H1 (cell line): ENCODE results near the gene CNNM4. TPM values are rescaled to one million over a fixed set of nuclear protein-coding genes. Genes with fewer than 3 reads are reported as not detected.

Experiments used
- CTCF ChIA-PET: fragments of 300-600 bp; sonication (Branson Sonifier 250); formaldehyde crosslinking; loops from one replicate; lab custom pipeline; 2021; ENCODE audit not compliant: partially characterized antibody; lab: Charles Lee
- POLR2A ChIA-PET: fragments of 300-600 bp; sonication (Branson Sonifier 250); formaldehyde crosslinking; loops from one replicate; lab custom pipeline; 2021; ENCODE audit warnings: inconsistent platforms; ENCODE audit not compliant: partially characterized antibody; lab: Charles Lee
- DNase-seq, 2 experiments: peaks; one replicate each; pipeline versions ENCODE4 v3.0.0 to v3.0.0-alpha.2; 2010 to 2022; ENCODE audit warnings: low spot score in 2 of 2, low read depth in 1 of 2, mixed read lengths in 1 of 2
- FAIRE-seq: peaks from 2 replicates; lab custom pipeline; 2011; peaks lifted over from hg19 to GRCh38; lab: Jason Lieb, UNC
- H2AFZ ChIP-seq: 2 replicates; pipeline ENCODE4 v1.8.1; 2012; ENCODE audit warnings: low read length, inconsistent platforms
- H2AK5ac ChIP-seq: 2 replicates; pipeline ENCODE4 v1.6.1; 2013; ENCODE audit warnings: low read depth, low read length
- H2BK120ac ChIP-seq: replicated peaks from 2 replicates; pipeline ENCODE3; 2013; ENCODE audit warnings: low read depth, low read length, inconsistent platforms
- H2BK12ac ChIP-seq: 2 replicates; pipeline ENCODE4 v1.6.1; 2013; ENCODE audit warnings: low read depth, low read length
- H2BK15ac ChIP-seq: 2 replicates; pipeline ENCODE4 v1.6.1; 2013; ENCODE audit warnings: low read length
- H2BK20ac ChIP-seq: 2 replicates; pipeline ENCODE4 v1.6.1; 2013; ENCODE audit warnings: low read length
- H2BK5ac ChIP-seq: 2 replicates; pipeline ENCODE4 v1.6.1; 2013; ENCODE audit warnings: low read depth, low read length
- H3K14ac ChIP-seq: 2 replicates; pipeline ENCODE4 v1.6.1; 2013; ENCODE audit warnings: inconsistent platforms; ENCODE audit not compliant: insufficient read length
- H3K18ac ChIP-seq: 2 replicates; pipeline ENCODE4 v1.6.1; 2013; ENCODE audit warnings: low read length; ENCODE audit errors: extremely low read depth
- H3K23ac ChIP-seq: 2 replicates; pipeline ENCODE4 v1.6.1; 2013; ENCODE audit warnings: inconsistent platforms; ENCODE audit not compliant: insufficient read length
- H3K23me2 ChIP-seq: 2 replicates; pipeline ENCODE4 v1.6.1; 2013; ENCODE audit warnings: low read depth, low read length
- H3K27ac ChIP-seq: 2 replicates; pipeline ENCODE4 v1.6.1; 2011; ENCODE audit warnings: low read depth, low read length, inconsistent platforms
- H3K27me3 ChIP-seq, 4 experiments: replicated peaks in 1 of 4; 1 replicate in 1 of 4; 2 replicates in 3 of 4; pipeline versions ENCODE4 v1.6.1 to v1.8.1; 2011 to 2013; ENCODE audit warnings: low read length in 3 of 4, mild to moderate bottlenecking in 3 of 4, inconsistent platforms in 2 of 4, mixed read lengths in 2 of 4, moderate library complexity in 1 of 4; ENCODE audit not compliant: control insufficient read depth in 3 of 4, insufficient read depth in 3 of 4; ENCODE audit errors: extremely low read depth in 1 of 4
- H3K36me3 ChIP-seq, 4 experiments: 2 replicates each; pipeline versions ENCODE4 v1.6.1 to v1.8.1; 2011 to 2013; ENCODE audit warnings: mild to moderate bottlenecking in 4 of 4, low read length in 3 of 4, moderate library complexity in 2 of 4, control low read depth in 1 of 4, inconsistent platforms in 1 of 4; ENCODE audit not compliant: insufficient read depth in 4 of 4, control insufficient read depth in 2 of 4
- H3K4ac ChIP-seq: replicated peaks from 2 replicates; pipeline ENCODE3; 2013; ENCODE audit warnings: low read length, low read depth, mixed read lengths, inconsistent platforms; ENCODE audit not compliant: insufficient read length
- H3K4me1 ChIP-seq, 4 experiments: replicated peaks in 1 of 4; 1 replicate in 1 of 4; 2 replicates in 3 of 4; pipeline versions ENCODE4 v1.6.1 to v1.8.1; 2011 to 2013; ENCODE audit warnings: low read length in 3 of 4, inconsistent platforms in 2 of 4, mixed read lengths in 1 of 4; ENCODE audit not compliant: insufficient read depth in 4 of 4, control insufficient read depth in 3 of 4
- H3K4me2 ChIP-seq, 2 experiments: 2 replicates each; pipeline versions ENCODE4 v1.6.1 to v1.8.1; 2011 to 2013; ENCODE audit warnings: low read depth in 2 of 2, low read length in 2 of 2, control low read depth in 1 of 2, inconsistent platforms in 1 of 2, mild to moderate bottlenecking in 1 of 2; ENCODE audit not compliant: insufficient read depth in 1 of 2
- H3K4me3 ChIP-seq, 4 experiments: fragments of 200-600, 300-600 bp in 1 of 4; sonication (generic), shearing (Covaris generic), sonication (Bioruptor Twin) in 1 of 4; 2 replicates each; pipeline versions ENCODE4 v1.5.1 to v1.8.1; 2011 to 2016; ENCODE audit warnings: low read length in 4 of 4, low read depth in 3 of 4, control low read depth in 2 of 4, inconsistent platforms in 2 of 4, mild to moderate bottlenecking in 2 of 4, mixed read lengths in 1 of 4, moderate library complexity in 1 of 4; ENCODE audit not compliant: insufficient read depth in 2 of 4; ENCODE audit errors: extremely low read depth in 1 of 4
- H3K56ac ChIP-seq: replicated peaks from 2 replicates; pipeline ENCODE3; 2013; ENCODE audit warnings: low read depth, mild to moderate bottlenecking, mixed read lengths, low read length, inconsistent platforms; ENCODE audit not compliant: insufficient read length
- H3K79me1 ChIP-seq: 2 replicates; pipeline ENCODE4 v1.6.1; 2013; ENCODE audit warnings: low read depth, low read length, control low read depth
- H3K79me2 ChIP-seq, 2 experiments: 2 replicates each; pipeline versions ENCODE4 v1.6.1 to v1.8.1; 2012 to 2013; ENCODE audit warnings: low read length in 2 of 2, mild to moderate bottlenecking in 2 of 2, inconsistent platforms in 1 of 2; ENCODE audit not compliant: insufficient read depth in 2 of 2, control insufficient read depth in 1 of 2
- H3K9ac ChIP-seq, 4 experiments: replicated peaks in 1 of 4; 1 replicate in 1 of 4; 2 replicates in 3 of 4; pipeline versions ENCODE4 v1.6.1 to v1.8.1; 2011 to 2013; ENCODE audit warnings: low read depth in 3 of 4, low read length in 3 of 4, control low read depth in 2 of 4, mild to moderate bottlenecking in 2 of 4, moderate library complexity in 2 of 4, inconsistent platforms in 1 of 4; ENCODE audit errors: extremely low read depth in 1 of 4
- H3K9me3 ChIP-seq, 2 experiments: 2 replicates each; pipeline versions ENCODE4 v1.6.1 to v1.8.1; 2012 to 2013; ENCODE audit warnings: mild to moderate bottlenecking in 2 of 2, moderate library complexity in 2 of 2, control low read depth in 1 of 2, inconsistent platforms in 1 of 2, low read depth in 1 of 2, low read length in 1 of 2, mixed read lengths in 1 of 2; ENCODE audit not compliant: insufficient read depth in 2 of 2
- H4K20me1 ChIP-seq, 2 experiments: replicated peaks in 1 of 2; 2 replicates each; pipeline versions ENCODE3 to v1.8.1; 2011 to 2013; ENCODE audit warnings: inconsistent platforms in 2 of 2, low read length in 2 of 2, mild to moderate bottlenecking in 1 of 2; ENCODE audit not compliant: insufficient read depth in 2 of 2, control insufficient read depth in 1 of 2
- H4K5ac ChIP-seq: 2 replicates; pipeline ENCODE4 v1.6.1; 2013; ENCODE audit warnings: low read length, low read depth, mixed read lengths, inconsistent platforms; ENCODE audit not compliant: insufficient read length
- H4K8ac ChIP-seq: 2 replicates; pipeline ENCODE4 v1.8.0; 2013; ENCODE audit warnings: mild to moderate bottlenecking, moderate library complexity, low read length, inconsistent platforms; ENCODE audit not compliant: insufficient read depth; ENCODE audit errors: extremely low read depth
- H4K91ac ChIP-seq: replicated peaks from 2 replicates; pipeline ENCODE3; 2013; ENCODE audit warnings: low read length, mixed read lengths, inconsistent platforms; ENCODE audit not compliant: insufficient read length
- SP1 ChIP-seq: IDR thresholded peaks from 2 replicates; pipeline ENCODE4 v1.6.1; 2011; ENCODE audit warnings: low read depth, low read length
- WGBS, 2 experiments: shearing (Covaris generic) in 1 of 2; methylation state at CpG; one replicate each; pipeline versions ENCODE4 v1.1.6 to v1.1.7; 2013 to 2015; ENCODE audit warnings: low lambda C conversion rate in 2 of 2, mixed read lengths in 2 of 2, inconsistent platforms in 1 of 2, low coverage in 1 of 2, missing lambda C conversion rate in 1 of 2; ENCODE audit not compliant: insufficient replicate concordance in 2 of 2, insufficient coverage in 1 of 2, insufficient read length in 1 of 2; ENCODE audit errors: extremely low coverage in 1 of 2, missing lambda C conversion rate in 1 of 2; 5-methylcytosine and 5-hydroxymethylcytosine counted together
- polyA plus RNA-seq, 7 experiments: library from polyadenylated mRNA; depleted of rRNA in 3 of 7; stranded (reverse) in 5 of 7; unstranded in 2 of 7; fragments of >200 nt in 5 of 7; fragments of 200-250 nt in 2 of 7; gene quantifications; 1 replicate in 5 of 7; 2 replicates in 1 of 7; 4 replicates in 1 of 7; pipeline versions ENCODE4 v1.2.1 to v1.2.3, GENCODE V29; 2011 to 2013; ENCODE audit warnings: missing spikeins in 2 of 7, mixed read lengths in 2 of 7
- total RNA-seq: library from RNA; stranded (reverse); fragmentation: NEBNext Ultra II Directional; extraction: Animal tissue kit (Norgen Biotek cat#: 25700); gene quantifications from 2 replicates; pipeline ENCODE4 v1.2.1, GENCODE V29; 2021

The CNNM4 gene
- total and polyA plus RNA-seq, 2 of the 8 experiments (the other 6 are each of a cell fraction or from before 2014, with no cell fraction given) = 10.3 to 11.0 TPM

DNA sequence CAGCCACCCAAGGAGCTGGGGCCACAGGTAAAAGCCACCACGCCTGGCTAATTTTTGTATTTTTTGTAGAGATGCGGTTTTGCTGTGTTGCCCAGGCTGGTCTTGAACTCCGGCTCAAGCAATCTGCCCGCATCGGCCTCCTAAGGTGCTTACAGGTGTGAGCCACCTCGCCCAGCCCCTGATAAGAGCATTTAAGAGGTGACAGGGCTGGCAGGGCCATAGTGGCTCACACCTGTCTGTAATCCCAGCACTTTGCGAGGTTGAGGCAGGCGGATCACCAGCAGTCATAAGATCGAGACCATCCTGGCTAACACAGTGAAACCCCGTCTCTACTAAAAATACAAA is 46.4 kb downstream of the CNNM4 start:
- H3K27ac ChIP-seq = no peak overlapping the region
- H3K4me2 ChIP-seq = no peak overlapping the region
- H3K23me2 ChIP-seq = no peaks in the 10 kb centered on the region
- no peak overlapping the region for H3K4ac ChIP-seq
- H3K4me3 ChIP-seq = no peak overlapping the region
- H4K91ac ChIP-seq = no peak overlapping the region
- no peak overlapping the region for H3K18ac ChIP-seq
- FAIRE-seq (no peak), DNase-seq (no peak)
- no peak overlapping the region for H2AK5ac ChIP-seq
- ChIA-PET POLR2A (interaction anchor here (1.5 kb wide), 1 partner anchor 9 kb away, joined by 5 read pairs; the partner anchor contains the start of gene CNNM3), CTCF (interaction anchor here (0.6 to 1.5 kb wide), 3 partner anchors 10 to 72 kb away, joined by 3 read pairs; no protein-coding TSS in a partner anchor)
- no peaks in the 10 kb centered on the region for H3K36me3 ChIP-seq
- no peaks in the 10 kb centered on the region; a peak in 1 of 7 replicates for H3K4me1 ChIP-seq
- H3K23ac ChIP-seq = no peak overlapping the region
- no peaks in the 10 kb centered on the region for H3K79me1 ChIP-seq
- H3K9me3 ChIP-seq = no peaks in the 10 kb centered on the region
- H4K5ac ChIP-seq = no peak overlapping the region
- no peak overlapping the region for H4K8ac ChIP-seq
- no peak overlapping the region for H3K56ac ChIP-seq
- H3K27me3 ChIP-seq = no peaks in the 10 kb centered on the region
- H2BK12ac ChIP-seq = no peak overlapping the region
- H2BK120ac ChIP-seq = no peak overlapping the region
- no peak overlapping the region for H3K14ac ChIP-seq
- no peak overlapping the region for H2BK15ac ChIP-seq
- H2AFZ ChIP-seq = no peak overlapping the region
- no peaks in the 10 kb centered on the region for H4K20me1 ChIP-seq
- H3K79me2 ChIP-seq = no peaks in the 10 kb centered on the region
- H2BK20ac ChIP-seq = no peak overlapping the region
- H2BK5ac ChIP-seq = no peak overlapping the region
- WGBS, 2 experiments = 91% methylated on average over 10 of the region's 10 CpGs; no CpG with 5 or more reads in 1 of the 2 experiments
- no peak overlapping the region for H3K9ac ChIP-seq
- no peak for TF ChIP-seq SP1
